Fibroblast of skin of right biceps (primary cell): ENCODE data around the gene ADSS1.

Source experiments
- DNase-seq: peaks from one replicate; pipeline ENCODE4 v3.0.0-alpha.2; 2013

Gene ADSS1

DNA sequence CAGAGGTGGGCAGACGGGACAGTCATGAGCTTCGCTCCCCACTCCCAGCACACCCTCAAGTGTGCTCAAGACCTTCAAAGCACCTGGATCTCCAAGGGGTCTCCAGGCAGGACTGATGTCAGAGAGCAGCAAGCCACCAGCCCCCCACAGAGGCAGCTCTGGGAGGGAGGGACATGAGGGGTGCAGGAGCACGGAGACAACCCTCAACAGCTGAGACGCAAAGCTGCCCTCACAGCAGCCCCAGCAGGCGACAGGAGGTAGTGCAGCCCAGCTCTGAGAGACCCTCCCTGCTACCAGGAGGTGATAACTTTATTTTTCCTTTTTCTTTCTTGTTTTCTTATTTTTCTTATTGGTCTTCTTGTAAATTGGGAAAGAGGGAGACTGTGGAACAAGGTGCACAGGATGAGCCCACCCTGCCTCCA lies 46.8 kb downstream of the ADSS1 start:
- no peak for DNase-seq

DNA sequence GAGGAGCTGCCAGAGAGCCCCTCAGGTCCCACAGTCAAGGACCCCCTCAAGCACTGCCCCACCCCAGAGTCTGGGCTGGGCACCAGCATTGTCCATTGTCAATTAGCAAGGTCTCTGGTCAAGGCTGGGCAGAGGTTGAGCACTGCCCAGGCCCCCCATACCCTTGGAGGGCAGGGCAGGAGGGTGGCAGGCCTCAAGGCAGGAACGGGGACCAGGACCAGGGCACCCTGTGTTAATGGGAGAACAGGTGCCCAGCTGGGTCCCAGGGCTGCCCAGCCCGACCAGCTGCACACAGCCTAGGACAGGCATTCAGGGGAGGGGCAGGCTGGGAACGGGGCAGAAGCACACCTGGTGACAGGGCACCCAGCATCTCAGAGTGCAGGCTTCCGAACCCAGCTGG lies 47.3 kb downstream of the ADSS1 start:
- DNase-seq, result no peak

DNA sequence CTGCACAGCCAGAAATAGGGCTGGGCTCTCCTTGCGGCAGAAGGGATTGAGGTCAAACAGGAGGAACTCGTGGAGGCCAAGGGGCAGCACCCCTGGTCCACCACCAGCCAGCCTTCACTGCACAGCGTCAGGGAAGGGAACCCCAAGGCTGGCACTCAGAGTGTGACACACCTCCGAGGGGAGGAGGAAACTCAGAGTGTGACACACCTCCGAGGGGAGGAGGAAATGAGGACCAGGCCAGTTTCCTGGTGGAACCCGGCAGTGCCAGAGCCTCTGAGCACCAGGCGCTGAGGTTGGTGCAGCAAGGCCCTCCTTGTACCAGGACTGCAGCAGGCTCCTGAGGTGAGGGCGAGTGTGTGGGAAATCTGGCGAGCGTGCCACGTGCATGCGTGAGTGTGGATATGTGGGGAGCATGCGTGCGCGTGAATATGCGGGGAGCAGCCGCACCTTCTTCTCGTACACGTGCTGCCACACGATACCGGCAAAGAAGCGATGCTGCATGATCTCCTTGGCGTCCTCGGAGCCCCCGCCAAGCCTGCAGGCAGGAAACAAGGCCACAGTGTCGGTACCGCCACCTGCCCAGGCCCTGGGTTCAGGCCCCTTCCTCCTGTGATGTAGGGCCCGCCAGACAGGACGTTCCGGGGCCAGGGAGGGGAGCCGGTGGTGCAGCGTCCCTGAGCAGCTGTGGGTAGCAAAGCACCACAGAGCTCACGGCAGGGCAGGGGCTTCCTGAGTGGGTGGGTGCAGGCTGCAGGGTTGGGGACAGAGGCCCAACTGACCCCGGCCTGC lies 48.1 kb downstream of the ADSS1 start:
- DNase-seq, result no peak

DNA sequence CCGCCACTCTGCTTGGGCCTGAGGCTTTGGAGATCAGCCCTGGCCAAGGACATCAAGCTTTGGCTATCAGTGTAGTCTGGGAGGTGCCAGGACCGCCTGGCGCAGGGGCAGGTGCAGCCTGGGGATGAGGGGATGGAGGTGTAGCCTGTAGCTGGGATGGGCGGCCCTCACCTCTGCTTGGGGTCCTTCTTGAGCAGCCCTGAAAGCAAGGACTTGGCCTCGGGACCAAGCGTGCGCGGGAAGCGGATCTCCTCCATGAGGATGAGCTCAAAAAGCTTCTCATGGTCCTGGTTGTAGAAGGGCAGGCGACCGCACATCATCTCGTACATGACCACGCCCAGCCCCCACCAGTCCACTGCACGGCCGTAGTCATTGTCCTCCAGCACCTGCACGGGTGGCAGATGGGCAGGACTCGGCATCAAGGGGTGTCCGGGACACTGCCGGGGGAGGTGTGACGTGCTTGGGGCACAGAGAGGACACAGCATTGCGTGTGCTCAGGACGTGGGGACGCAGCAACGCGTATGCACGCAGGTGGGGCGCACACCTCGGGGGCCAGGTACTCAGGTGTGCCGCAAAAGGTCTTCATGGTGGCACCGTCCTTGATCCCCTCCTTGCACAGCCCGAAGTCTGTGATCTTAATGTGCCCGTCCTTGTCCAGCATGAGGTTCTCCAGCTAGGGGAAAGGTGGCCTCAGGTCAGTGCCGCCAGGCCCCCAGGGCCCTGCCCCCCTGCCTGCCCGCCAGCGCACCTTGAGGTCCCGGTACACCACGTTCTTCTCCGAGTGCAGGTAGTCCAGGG lies 48.9 kb downstream of the ADSS1 start:
- DNase-seq, result no peak

DNA sequence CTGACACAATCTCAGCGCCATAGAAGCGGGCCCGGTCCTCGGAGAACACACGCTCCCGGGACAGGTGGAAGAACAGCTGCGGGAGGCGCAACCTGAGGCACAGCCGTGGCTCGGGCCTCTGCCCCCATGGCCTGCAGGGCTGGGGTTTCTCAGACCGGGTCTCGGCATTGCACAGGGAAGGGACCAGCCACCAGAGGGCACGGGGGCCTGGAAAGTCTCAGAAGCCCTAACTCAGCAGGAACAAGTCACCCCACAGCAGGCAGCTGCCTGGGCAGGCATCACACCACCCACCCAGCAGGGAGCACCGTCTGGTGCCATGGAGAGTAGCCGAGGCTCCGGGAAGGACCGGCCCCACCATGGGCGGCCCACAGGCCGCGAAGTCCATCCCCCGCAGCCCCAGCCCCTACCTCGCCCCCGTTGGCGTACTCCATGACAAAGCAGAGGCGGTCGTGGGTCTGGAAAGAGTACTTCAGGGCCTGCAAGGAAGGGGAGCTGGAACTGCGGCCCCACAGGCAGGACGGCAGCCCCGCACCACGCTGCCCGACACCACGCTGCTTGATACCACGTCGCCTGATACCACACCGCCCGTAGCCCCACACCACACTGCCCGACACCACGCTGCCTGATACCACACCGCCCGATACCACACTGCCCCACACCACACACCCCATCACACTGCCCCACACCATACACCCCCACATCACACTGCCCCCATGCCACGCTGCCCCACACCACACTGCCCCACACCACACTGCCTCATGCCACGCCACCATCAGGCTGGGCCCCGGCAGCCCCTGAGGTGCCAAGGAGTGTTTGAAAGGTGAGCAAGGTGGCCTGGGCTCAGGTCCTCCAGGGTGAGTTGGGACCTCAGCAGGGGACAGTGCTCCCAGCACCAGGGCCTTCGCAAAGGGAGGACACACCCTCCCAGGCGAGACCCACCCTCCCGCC lies 49.8 kb downstream of the ADSS1 start:
- DNase-seq, result no peak

DNA sequence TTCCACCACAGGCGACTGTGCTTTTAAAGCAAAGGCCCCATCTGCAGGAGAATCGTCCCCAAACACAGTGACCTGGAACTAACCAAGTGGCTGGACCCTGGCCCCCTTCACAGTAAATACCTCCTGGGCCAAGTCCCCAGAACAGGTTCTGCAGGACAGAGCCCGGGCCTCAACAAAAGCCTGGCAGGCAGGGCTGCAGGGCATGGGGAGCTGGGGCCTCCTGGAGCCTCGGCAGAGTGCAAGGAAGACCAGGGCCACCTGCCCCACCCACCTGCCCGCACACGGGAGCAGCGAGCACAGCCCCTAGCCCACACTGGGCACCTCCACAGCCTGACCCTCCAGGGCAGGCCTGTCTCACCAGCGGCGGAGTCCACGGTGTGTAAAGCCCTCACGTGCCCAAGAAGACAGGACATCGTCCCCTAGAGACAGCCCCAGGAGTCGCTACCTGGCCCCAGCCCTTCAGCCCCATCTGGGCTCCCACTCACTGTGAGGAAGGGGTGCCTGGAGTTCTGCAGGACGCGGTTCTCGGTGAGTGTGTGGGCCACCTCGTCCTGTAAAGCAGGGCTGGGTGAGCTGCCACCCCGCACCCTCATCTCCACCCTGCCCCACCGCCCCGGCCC lies 50.5 kb downstream of the ADSS1 start:
- no peak for DNase-seq

DNA sequence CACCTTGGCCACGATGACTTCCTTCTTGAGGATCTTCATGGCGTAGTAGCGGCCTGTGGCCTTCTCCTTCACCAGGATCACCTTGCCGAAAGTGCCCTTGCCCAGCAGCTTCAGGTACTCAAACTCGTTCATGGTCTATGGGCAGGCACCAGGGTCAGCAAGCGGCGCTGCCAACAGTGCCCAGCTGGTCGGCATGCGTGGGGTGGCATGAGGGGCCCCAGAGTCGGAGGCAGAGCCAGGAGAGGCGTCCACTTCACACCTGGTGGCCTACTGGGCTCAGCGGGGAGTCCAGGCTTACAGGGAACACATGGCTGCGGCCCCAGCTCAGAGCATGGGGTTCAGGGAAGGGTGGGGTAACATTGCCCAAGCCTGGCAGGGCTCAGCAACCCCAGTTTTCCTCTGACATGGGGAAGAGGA lies 51.1 kb downstream of the ADSS1 start:
- no peak for DNase-seq

DNA sequence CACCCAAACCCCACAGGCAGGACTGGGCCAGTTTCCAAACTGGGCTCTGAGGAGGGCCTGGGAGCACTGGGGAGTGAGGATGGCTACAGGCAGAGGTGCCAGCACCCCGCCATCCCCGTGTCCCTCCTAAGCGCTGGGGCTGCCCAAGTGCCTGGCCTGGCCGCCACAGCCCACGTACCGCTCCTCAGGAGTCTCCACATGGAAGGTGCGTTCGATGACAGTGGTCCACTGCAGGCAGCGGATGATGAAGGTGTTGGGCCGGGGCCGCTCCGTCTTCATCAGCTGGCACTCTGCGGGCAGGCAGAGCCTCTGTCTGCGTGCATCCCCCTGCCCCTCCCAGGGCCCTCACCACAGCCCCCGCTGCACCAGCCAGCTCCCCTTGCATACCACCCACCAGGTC lies 52.5 kb downstream of the ADSS1 start:
- no peak for DNase-seq

DNA sequence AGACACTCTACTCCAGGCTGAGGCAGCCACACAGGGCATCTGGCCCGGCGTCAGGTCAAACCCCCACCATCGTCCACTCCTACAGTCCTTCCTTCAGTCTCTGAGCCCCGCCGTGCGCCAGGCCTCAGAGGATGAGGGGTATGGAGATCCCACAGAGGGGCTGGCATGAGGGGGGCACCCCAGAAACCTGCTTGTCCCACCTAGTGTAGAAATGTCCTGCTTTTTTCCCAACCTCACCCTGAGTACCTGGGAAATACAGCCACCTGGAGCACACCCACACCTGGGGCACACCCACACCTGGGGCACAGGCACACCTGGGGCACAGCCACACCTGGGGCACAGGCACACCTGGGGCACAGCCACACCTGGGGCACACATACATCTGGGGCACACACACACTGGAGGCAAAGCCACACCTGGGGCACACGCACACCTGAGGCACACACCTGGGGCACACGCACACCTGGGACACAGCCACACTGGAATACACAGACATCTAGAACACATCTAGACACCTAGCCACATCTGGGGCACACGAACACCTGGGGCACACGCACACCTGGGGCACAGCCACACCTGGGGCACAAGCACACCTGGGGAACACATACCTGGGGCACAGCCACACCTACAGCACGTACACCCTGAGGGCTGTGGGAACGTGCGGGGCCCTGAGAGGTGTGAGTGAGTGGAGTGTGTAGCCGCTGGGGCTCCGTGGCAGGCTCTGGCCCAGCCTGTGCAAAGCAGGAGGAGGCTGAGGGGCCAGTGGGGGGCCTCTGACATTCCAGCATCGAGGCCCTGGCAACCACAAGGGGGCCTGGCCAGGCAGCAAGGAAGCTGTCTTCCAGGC lies 53.2 kb downstream of the ADSS1 start:
- no peak for DNase-seq

DNA sequence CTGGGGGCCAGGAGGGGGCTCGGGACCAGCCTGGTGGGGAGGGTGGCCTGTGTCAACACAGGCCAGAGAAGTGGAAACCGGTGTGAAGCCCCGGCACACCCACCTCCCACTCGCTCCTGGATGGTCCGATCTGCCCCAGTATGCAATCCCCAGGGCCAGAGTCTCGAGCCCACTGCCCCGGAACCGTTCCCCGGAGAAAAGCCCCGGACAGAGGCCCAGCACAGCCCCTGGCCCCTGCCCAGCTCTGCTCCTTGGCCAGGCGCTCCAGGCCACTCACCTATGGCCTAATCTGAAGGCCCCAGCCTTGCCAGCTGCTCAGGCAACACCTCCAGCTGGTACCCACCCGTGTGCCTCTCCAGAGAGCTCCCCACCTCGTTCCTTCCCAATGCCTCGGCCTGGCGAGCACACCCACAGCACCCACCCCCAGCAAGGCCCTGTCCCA lies 53.8 kb downstream of the ADSS1 start:
- DNase-seq, result no peak

DNA sequence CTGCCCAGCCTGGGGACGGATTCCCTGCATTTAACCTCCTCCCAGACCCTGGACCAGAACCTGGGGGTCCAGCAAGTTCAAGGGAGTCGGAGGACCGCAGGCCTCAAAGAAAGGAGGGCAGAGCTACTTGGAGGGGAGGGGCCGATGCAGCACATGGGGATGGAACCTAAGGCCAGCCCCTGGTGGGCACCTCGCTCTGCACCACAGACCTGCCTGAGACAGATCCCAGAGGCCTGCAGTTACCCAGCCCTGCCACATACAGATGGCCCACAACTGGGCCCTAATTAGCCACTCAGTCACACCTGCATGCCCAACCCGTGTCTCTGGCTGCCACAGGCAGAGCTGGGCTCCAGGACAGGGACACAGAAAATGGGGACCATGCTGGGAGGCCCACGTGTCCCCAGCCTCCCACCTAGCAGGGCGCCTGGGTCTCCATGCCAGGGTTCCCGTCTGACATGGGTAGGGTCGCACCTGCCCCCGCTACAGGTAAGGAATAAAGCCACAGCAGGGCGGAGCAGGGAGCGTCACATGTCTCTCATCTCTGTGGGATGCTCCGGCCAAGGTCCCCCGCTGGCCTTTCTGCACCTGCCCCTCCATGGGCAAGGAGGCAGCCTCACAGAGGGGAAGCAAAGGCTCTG lies 54.8 kb downstream of the ADSS1 start:
- no peak for DNase-seq

DNA sequence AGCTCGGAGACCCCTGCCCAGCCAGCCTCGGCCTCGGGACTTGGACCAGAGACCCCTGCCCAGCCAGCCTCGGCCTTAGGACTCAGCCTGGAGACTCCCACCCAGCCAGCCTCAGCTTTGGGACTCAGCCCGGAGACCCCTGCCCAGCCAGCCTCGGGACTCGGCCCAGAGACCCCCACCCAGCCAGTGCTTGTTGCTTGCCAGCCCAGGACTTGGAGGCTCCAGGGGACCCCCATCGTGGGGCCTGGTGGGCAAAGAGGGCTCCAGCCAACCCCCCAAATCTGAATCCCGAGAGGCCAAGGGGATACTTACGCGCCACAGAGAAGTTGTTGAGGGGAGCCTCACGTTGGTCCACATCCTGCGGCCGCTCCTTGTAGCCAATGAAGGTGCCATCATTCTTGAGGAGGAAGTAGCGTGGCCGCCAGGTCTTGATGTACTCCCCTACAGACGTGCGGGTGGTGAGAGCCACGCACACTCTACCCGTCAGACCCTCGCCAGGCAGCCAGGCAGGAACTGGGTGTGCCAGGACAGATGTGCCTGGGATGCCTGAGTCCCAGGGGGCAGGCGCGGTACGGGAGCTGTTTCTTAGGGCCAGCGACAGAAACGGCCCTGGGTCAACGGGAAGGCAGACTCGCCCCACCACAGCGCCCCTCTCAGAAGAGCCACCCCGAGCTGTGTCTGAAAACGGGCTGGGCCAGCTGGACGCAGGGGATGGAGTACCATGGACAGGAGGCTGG lies 55.9 kb downstream of the ADSS1 start:
- no peak for DNase-seq

DNA sequence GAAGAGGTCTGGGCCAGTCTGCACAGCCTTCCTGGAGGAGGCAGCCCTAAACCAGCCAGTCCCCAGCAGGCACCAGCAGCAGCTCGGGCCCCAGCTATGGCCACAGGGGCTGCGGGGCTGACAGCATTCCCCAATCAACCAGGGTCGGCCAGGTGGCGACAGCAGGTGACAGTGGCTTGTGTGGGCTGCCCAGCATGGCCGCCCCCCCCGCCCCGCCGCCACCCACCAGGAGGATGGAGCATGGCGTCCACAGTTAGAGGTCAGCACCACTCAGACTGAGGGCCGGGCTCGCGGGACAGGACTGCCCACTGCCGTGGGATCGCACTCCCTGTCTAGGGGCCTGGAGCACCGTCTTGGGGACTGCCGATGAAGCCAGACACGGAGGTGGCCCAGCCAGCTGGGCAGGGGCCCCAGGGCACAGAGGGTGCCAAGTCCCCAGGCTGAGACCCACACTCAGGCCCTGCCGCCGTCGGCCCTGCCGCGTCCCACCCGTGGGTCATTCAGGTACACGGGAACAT lies 56.5 kb downstream of the ADSS1 start:
- DNase-seq, result no peak

DNA sequence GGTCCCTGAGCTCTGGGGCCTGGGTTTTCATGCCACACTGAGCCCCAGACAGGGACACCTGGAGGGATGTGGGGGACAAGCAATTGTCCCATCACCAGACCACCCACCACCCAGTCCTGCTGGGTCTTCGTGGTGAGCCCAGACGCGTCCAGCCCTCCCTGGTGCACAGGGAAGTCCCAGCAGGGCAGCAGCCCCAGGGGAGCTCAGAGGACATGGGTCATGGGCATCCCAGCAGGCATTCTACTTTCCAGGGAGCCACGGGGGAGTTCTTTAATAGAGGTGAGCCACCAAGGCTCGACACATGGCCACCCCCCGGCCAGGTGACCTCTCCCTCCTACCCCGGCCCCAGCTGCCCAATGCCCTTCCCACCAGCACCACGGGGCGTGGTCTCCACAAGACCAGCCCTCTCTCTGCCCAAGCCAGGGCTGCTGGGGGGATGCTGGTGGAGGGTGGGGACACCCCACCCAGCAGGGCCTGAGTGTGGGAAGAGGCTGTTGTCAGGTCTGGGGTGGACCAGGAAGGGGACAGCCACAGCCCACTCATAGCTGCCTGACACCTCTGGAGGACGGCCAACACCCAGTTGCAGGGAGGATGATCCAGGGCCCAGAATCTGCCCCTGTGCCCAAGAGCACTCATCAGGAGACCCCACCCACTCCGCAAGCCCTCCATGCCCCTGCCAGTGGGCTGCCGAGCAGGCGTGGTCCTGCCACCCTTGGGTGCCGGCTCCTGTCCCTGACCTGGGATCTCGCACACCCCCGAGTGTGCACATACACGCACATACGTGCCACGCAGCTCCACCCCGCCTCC lies 57.4 kb downstream of the ADSS1 start:
- no peak for DNase-seq

DNA sequence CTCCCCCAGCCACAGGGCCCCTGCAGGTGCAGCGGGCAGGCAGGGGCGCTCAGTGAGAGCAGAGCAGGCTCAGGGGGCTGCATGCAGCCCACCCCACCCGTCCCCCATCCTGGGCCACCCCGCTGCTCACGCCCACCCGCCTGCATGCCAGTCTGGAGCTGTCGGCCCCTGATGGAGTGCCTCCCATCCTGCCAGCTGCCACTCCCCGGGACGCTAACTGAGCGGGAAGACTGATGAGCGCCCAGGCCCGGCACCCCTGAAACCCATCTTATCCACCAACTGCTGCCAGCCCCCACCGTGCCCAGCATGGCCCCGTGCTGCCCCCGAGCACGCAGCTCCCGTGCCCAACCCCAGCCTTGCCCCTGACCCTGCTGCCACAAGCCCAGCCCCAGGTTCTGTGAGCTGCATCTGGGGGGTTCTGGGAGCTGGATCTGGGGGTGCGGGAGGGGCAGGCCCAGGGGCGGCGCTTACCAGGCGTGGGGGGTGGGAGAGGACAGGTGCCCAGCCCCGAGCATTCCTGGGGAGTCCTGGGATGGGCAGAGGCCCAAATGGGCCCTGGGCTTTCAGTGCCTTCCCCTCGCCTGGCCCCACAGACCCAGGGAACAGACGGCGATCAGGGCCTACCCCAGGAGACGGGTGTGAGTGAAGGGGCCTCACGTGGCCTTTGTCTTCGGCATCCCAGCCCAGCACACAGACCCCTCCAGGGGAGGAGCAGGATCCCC lies 58.2 kb downstream of the ADSS1 start:
- DNase-seq, result no peak

DNA sequence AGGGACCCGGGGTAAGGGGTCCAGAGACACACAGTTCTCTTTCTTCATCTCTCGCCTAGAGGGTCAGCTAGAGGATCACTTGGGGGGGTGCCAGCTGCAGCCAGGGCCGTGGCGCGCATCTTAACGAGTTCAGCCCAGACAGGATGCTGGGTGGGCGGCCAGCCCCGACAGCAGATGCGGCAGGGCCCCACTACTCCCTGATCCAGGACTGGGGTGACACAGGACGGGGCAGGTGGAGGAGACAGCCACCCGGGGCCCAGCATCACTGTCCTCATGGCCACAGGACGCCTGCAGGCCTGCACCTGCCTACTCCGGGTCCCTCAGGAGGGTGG lies 58.7 kb downstream of the ADSS1 start:
- DNase-seq, result no peak

DNA sequence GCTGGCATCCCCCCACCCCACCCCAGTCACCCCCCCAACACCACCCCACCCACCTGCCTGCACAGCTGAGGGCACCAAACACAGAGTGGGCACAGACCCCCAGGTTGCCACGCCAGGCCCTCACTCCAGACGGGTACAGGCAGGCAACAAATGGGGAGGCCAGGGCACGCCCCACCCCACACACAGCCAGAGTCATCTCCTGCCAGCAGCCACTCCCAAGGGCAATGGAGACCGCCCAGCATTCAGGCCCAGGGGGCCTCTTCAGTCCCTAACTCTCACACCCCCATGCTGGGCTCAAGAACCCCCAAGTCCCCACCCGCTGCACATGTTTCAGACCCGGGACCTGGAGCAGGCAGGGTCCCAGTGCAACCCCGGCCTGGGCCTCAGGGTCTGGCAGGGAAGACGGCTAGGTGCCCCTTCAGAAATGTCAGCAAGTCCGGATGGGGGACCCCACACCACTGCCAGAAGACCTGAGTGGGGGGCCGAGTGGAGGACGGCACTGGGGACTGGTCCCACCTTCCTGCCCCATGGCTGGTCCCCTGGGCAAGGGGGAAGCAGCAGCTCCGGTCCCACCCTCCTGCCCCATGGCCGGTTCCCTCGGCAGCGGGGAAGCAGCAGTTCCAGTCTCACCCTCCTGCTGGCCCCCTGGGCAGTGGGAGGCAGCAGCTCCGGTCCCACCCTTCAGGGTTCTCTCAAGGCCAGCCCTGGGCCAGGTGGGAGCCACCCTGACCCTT lies 59.6 kb downstream of the ADSS1 start:
- no peak for DNase-seq

DNA sequence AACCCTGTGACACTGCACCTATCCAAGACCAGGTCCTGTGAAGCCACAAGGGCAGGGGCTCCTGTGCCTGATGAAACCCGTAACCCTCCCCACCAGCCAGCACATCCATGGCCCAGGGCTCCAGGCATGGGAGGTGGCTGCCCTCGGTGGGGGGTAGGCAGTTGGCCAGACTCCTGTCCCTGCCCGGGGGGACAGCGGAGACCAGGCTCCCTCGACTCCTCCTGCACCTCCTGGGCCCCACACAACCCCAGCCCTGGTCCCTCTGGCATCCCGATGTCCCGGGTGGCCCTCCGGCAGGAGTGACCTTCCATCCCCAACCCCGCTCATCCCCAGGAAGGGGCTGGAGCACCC lies 60.2 kb downstream of the ADSS1 start:
- no peak for DNase-seq
